SKM-1 treated with dmso at 0.1 percent for 144 hours (cell line): ENCODE data around the gene TANGO2.

Experiments
- DNase-seq: peaks from one replicate; lab custom pipeline; 2025; ENCODE audit not compliant: unreplicated experiment; lab: John Stamatoyannopoulos, UW

The TANGO2 gene

DNA sequence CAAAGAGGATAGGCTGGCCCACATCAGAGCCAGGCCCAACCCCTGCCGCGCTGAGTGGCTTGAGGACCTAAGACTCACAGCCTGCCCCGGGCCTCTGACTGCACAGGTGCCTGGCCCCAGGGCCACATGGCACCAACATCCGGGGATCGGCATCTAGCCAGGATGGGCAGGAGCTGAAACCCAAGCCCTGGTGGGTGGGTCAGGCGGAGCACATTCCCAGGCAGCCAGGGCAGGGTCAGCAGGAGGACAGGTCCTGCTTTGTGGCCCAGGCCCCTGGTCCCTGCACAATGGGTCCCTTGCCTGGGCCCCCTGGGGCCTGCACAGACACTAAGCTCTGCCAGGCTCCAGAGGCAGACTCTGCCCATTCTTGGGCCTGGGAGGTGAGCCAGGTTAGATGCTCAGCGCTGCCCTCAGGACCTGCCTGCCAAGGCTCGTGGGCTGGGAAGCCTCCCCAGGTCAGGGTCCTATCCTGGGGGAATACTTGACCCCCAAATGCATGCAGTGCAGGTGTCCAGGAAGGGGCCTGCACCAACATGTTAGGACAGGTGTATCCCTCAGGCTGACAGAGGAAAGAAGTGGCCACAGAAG is 37.8 kb upstream of the TANGO2 start:
- DNase-seq, result no peak

DNA sequence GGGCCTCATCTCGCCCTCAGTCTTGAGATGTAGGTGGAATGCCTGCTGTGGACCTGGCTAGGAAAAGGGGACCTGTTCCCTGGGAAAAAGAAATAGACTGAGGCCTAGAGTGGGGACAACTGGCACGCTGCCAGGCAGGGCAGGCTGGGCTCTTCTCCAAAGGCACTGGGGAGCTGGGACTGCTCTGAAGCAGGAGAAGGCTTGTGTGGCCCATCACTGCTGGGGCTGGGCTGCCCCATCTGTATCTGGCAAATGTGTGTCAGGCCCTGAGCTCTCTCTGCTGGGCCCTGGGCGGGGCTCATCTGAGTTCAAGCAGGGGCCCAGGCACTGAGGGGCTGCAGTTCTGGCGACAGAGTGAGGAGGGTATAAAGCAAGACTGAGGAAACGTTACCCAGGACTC is 37.2 kb upstream of the TANGO2 start:
- DNase-seq, result no peak

DNA sequence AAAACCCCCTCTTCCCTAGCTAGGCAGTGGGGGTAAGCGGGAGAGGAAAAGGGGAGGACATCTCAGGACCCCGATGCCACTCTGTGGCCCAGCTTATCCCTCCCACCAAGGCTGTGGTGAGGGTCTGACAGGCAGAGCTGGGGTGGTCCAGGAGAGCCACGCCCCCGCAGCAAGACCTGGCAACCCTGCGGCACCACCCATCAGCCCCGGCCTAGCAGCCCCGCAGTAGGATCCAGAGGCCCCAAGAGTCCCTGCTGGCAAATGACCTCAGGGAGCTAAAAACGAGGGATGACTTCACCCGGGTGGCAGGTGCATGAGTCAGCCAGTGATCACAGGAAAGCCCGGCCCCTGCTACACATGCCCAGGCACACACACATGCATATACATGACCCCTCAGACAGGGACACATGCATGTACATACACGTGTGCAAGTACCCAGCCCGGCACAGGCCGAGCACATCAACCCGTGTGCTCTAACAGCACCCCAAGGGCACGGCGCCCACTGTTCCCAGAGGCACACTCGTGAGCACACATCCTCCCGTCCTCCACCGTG is 36.6 kb upstream of the TANGO2 start:
- no peak for DNase-seq

DNA sequence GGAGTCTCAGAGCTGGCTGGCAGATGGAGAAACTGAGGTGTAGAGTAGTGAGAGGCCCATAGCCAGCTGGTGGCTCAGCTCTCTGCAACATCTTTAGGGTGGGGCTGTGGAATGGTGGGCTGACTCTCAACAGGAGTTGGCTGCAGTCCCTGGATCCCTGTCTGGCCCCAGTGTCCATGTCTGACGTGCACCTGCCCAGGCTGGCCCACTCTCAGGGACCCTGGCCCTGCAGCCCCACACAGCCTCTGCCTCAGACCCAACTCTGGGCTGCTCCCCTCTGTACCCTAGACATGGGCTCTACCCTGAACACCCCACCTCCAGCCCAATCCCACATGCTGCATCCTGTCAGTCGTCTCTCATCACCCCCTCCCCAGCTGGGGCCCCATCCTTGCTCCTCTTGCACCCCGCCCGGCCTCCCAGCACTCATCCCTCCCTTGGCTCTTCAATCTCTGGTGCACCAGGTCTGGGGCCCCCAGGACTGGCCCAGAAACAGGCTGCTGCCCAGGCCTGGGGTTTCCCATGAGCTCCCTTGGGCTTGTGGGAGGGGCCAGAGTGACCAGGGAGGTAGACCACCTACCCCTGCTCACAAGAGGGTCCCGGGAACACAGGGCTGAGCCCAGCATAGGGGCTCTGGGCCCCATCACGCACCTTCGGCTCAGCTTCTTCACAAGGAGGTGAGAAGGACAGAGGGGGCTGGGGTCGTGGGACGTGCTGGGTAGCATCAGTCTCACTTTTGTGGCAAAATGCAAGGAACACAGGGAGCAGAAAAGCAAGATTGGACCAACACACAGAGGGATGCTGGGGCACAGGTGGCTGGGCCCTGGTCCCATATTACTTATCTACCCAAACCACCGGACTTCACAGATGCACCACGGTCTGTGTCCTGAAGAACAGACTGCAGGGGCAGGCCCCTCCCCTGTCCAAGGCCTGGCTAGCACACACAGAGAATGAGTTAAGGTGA is 35.8 kb upstream of the TANGO2 start:
- DNase-seq, result no peak

DNA sequence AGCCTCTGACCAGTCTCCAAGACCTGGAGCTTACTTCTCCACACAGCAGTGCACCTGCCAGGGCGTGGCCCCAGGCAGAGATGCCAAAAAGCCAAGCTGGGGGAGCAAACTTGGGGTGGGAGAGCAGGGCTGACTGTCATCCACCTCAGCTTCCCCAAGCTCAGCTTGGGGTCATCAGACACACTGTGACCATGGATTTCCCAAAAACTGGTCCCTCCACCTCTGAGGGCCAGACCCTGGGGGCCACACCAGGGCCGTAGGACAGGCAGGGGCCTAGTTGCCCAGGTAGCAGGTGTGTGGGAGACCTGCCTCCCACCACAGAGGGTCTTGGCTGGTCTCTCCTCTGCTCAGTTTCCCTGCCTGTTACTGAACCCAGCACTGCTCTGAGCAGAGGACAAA is 34.9 kb upstream of the TANGO2 start:
- no peak for DNase-seq

DNA sequence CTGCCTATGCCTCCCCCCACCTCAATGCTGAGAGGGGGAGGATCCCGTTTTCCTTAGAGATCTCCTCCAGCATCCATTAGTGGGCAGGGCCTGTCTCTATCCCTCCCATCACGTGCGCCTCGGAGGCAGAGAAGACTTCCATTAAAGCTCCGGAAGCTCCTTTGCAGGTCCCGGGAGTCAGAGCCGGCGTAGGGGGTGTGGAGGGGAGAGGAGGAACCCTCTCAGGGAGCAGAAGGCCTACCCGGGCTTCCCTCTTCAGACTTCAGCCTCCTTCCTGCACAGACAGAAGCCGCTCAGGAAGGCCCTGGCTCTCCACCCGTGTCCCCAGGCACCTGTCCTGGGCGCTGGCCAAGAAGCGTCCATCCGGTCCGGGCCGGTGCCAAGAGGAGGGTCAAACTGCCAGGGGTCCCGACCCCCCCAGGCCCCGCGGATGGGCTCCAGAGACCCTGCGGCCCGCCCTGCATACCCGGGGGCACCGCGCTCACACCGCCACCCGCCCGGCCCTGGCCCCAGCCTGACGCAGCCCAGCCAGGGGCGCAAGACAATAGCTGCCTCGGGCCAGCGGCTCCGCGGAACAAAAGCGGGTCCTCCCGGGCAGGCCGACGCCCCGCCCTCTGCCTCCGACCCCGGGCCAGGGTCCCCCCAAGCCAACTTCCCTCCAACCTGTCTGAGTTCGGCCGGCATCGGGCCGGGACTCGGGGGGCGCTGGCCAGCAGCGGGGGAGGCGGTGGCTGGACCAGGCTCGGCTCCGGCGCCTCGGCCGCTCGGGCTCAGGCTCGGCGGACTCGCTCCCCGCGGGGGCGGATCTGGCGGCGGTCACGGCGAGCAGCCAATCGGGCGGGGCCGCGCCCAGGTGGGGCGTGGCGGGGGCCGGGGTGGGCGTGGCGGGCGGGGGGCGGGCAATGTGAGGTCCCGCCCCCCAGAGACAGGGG is 34.2 kb upstream of the TANGO2 start:
- peak; percentile 22 for DNase-seq

DNA sequence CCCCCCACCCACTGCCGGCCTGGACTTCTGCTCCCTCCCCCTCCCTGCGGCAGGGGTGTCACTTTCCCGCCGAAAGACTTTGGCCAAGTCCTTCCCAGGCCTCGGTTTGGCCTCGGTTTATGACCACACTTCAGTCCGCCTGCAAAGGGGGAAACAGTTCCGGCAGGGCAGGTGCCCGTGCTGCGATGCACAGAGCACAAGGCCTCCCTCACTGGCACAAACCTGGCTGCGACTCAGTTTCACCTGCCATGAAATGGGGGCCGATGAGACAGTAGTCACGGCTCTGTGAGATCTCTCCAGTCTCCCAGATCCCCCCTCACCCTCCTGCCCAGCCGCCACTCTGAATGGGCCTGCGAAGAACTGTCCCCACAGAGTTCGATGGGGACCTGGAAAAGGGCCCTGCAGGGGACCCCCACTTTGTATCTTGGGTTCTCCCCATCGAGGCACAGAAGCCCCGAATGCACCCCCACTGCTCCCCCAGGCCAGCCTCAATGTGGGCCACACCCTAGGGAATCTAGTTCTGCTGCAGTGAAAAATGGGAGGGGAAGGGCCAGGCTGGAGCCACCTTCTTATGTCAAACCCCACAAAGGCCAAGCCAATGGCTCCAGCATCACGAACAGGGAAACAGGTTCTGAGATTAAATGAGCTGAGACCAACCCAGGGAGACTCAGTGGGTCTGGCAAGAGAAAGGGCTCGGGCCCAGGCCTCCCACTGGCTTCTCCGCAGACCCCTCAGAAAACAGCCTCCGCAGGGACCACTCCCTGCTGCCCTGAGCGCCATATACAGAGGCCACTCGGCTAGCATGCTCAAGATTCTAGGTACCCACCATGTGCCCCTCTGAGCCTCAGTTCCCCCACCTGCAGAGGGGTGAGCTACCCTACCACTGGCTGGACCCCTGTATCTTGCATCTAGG is 33.3 kb upstream of the TANGO2 start:
- no peak for DNase-seq

DNA sequence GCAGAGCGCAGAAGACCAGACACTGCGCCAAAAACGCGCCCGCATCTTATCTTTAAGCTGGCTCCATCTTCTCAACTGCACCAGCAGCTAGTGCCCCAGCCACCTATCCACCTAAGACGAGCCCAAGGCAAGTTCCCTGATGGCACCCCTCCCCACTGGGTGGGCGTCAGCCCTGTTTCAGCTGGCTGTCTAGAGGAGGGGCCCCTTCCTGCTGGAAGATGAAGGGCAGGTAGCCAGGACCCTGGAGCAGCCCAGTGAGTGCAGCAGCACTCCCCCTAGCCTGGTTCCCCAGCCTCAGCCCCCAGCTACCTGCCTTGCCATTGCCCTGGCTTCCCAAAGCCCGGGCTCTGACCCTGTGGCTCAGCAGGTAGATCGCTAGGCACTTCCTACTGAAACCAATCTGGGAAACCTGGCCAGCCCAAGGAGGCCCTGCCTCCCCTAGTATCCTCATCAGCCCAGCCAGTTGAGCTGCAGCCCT is 32.5 kb upstream of the TANGO2 start:
- no peak for DNase-seq

DNA sequence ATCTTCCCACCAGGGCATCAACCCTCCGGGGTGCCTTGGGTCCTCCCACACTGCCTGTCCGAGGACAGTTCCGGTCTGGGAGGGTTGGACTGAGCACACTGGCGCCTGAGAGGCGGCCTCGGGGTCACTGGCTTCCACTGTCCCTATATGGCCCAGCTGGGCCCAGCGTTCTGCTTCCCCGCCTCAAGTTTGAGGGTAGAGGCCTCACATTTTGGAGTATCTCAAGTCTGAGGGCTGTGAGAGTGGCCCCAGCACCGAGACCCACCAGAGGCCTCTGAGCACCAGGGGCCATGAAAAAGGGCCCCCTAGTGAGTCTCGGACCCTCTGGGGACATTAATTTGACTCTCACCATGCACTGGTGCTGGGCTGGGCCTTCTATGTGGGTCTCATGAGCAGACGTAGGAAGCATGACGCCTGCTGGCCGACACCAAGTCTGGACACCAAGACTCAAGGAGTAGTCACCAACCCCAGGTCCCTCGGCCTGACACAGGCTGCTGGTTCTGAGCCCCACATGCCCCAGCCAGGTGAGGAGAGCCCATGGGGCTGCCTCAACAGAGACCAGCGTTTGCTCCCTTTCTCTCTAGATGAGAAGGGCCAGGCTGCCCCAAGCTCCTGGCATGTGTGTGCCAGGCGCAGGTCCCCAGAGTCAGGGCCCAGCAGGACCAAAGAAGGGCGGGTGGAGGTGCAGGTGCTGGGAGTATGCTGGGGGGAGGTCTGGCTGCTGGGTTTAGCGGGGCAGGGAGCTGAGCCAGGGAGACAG is 31.8 kb upstream of the TANGO2 start:
- no peak for DNase-seq

DNA sequence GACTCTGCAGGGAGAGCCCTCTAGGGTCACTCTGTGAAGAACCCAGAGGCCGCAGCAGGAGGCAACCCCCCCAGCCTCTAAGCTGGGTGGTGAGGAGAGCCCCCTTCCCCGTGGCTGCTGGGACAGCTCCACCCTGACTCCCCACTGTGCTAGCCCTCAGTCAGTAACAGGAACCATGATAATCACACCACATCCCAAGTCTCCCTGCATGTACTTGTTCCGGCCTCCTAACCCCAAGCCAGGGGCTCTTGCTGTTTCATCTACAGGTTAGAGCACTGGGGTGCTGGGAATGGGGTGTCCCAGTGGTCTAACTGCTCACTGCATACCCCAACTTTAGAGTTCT is 31.2 kb upstream of the TANGO2 start:
- no peak for DNase-seq

DNA sequence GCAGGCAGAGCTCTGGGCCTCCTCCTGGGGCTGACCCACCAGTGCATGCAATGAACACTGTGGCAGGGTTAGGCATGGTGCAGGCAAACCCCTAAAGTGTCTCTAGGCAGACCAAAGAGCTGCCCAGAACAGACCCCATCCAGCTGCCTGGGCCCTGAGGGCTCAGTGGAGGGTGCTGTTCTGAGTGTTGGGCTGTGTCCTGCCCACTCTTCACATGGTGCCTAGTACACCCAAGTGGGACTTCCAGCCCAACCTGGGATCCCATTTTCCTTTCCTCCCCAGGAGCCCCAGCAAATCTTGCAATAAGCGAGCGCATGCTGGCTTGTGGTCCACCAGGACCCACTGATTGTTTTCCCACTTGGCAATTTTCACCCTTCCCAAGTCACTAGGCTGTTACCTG is 30.7 kb upstream of the TANGO2 start:
- DNase-seq, result no peak

DNA sequence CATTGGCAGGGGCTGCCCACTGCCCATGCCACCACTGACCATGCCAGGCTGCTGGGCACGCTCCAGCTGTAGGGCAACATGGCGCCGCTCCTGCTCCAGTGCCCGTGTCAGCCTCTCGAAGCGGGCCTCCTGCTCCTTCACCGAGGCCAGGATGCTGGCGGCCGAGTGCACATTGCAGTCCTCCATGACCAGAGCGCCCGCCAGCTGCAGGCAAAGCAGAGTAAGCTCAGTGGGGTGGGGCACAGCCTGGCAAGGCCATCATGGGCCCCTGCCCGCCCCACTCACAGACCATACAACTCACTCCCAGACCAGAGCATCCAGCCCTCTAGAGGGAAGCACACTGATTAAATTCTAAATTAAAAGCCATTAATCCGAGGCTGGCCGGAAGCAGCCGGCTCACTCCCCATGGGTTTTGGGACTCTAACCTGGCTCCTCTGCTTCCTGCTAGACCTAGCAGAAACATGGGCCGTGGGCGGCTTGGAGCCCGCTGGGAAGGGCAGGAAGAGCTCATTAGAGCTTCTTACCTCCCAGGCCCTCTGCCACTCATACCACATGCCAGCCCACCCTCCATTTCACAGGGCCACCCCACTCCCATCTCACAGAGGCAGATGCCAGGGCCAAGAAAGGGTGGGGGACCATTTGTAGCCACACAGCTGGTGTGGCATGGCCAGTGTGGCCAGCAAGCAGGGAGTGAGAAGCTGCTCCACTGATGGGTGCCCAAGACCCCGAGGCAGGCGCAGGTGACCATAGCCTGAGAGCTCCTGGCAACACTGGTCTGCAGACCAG is 30.1 kb upstream of the TANGO2 start:
- DNase-seq, result no peak

DNA sequence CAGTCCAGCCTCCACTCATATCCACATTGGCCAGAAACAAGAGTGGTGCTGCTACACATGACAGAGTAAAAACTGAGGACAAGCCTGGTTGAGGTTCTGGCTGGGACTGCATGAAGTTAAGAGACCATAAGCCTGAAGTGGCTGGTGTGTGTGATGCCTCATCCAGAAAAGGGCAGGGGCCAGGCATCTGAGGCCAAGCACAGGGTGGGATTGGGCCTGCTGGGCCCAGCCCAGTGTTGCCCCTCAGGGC is 29.6 kb upstream of the TANGO2 start:
- no peak for DNase-seq

DNA sequence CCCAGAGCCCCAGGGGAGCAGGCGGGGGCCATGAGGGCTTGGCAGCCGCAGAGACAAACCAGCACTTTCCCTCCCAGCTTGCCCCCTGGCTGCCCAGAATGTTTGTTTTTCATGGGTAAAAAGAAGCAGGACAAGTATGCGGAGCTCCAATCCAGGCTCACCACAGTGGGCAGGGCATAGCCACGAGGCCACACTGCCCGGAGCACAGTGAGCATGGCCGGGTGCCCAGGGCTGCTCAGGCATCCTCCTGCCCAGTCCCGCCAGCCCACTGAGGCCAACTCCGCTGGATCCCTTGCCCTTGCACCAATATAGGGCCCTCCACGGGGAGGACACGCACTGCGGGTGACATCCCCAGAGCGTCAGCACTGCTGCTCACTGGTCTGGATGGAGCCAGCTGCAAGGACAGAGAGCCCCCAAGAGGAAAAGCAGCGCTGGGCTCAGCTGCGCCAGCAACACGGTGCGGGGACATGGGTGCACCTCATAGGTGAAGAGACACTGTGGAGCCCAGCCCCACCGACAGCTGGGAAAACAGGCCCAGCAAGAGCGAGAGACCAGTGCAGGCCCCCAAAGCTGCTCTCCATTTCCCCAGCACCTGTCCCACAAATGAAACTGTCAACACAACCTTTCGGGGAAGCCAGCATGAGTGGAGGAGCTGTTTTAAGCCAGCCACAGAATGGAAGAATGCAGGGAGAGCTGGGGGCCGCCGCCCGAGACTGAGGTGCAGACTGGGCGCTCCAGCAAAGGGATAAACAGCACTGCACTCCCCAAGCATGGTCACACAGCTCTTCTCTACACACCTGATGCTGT is 29.1 kb upstream of the TANGO2 start:
- DNase-seq, result no peak

DNA sequence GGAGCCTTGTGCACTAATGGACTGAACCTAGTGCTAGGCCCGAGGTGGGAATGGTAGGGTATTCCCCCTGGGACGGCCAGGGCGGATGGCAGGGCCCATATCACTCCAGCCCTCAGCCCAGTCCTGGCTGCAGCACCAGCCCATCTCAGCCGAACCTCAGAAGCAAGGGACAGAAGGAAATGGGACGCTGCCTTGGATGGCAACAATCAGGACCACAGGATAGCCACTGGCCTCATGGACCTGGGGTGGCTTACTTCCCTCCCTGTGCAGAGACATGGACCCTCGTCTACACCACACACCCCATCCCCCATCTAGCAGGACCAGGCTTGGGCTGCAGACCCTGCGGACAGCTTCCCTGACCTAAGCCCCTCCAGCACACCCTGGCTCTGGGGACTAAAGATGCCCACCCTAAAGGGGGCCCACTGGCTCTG is 28.4 kb upstream of the TANGO2 start:
- no peak for DNase-seq

DNA sequence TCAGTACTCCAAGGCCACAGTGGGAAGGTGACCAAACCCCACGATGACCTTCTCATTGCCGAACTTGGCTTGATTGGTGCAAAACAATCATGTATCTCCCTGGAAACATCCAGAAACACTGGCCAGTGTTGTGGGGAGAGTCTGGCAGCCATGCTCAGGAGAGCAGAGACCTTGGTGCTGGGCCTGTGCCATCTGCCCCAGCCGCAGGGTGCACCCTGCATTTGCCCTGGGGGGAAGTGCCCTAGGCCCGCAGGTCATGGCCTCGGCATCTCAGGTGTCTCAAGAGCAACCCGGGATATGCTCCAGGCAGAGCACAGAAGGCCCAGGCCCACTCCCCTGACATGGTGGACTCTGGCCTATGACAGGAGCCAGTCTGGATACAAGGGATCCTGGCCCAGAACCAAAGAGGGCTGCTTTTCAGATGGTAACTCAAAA is 28.0 kb upstream of the TANGO2 start:
- DNase-seq, result no peak

DNA sequence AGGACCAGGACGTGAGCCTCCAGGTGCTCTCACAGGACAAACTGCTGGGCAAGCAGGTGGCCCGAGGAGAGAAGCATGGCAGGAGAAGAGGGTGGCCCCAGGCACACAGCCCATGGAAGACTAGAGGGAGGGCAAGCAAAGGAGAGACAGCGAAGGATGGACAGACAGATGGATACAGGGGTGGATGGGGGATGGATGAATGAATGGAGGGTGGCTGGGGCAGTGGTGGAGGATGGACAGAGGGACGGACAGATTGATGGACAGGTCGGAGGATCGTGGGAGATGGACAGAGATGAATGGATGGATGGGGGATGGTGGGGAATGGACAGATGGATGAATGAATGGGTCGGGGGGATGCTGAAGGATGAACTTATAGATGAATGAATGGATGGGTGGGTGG is 27.0 kb upstream of the TANGO2 start:
- DNase-seq, result no peak
